HEK293 (cell line): Measurements from ENCODE around the gene NLGN2.
A peak's percentile ranks its signal among the peaks of the same experiment; 100 is the strongest.

Experiments
- CTCF ChIA-PET: fragments of 350-600 bp; formaldehyde crosslinking; extraction: SDS; loops from one replicate; lab custom pipeline; 2021; ENCODE audit warnings: antibody characterized with exemption; lab: Yijun Ruan, JAX
- POLR2A ChIA-PET: fragments of 300-600 bp; formaldehyde crosslinking; extraction: SDS; loops from one replicate; lab custom pipeline; 2020; ENCODE audit warnings: antibody characterized with exemption, inconsistent platforms; lab: Yijun Ruan, JAX
- H3K27ac ChIP-seq: fragments of 200-500 bp; sonication (Bioruptor generic); 2 replicates; pipeline ENCODE4 v1.5.1; 2014; ENCODE audit warnings: low read depth, low read length, control low read depth, inconsistent platforms; ENCODE audit errors: extremely low read depth
- H3K36me3 ChIP-seq, 2 experiments: fragments of 200-500 bp in 1 of 2; sonication (Bioruptor generic) in 1 of 2; 1 replicate in 1 of 2; 2 replicates in 1 of 2; pipeline ENCODE4 v1.5.1; 2014 to 2017; ENCODE audit warnings: inconsistent platforms in 2 of 2, low read length in 2 of 2; ENCODE audit not compliant: control insufficient read depth in 2 of 2, insufficient read depth in 1 of 2
- H3K4me1 ChIP-seq: fragments of 200-500 bp; sonication (Bioruptor generic); 2 replicates; pipeline ENCODE4 v1.5.1; 2014; ENCODE audit warnings: mild to moderate bottlenecking, low read length, inconsistent platforms; ENCODE audit not compliant: control insufficient read depth, insufficient read depth
- H3K4me3 ChIP-seq: 2 replicates; pipeline ENCODE4 v1.5.1; 2011; ENCODE audit warnings: low read depth, mild to moderate bottlenecking, control low read depth, low read length, moderate library complexity
- H3K9me3 ChIP-seq: fragments of 200-500 bp; sonication (Bioruptor generic); 2 replicates; pipeline ENCODE4 v1.5.1; 2014; ENCODE audit warnings: low read depth, low read length, inconsistent platforms; ENCODE audit not compliant: control insufficient read depth, insufficient read depth
- ATF2 ChIP-seq: fragments of 450-650 bp; formaldehyde crosslinking; IDR thresholded peaks from 2 replicates; pipeline ENCODE4 v1.5.1; 2016; ENCODE audit warnings: missing biosample characterization, missing genetic modification characterization, low read depth
- GFI1B ChIP-seq: fragments of 450-650 bp; formaldehyde crosslinking; IDR thresholded peaks from 2 replicates; pipeline ENCODE4 v1.5.1; 2016; ENCODE audit warnings: missing biosample characterization, missing genetic modification characterization
- GLIS1 ChIP-seq: fragments of 450-650 bp; formaldehyde crosslinking; IDR thresholded peaks from 2 replicates; pipeline ENCODE4 v1.5.1; 2016; ENCODE audit warnings: missing biosample characterization, missing genetic modification characterization
- HOXA7 ChIP-seq: sonication (generic); formaldehyde crosslinking; IDR thresholded peaks from 2 replicates; pipeline ENCODE4 v1.8.1; 2022; ENCODE audit warnings: missing genetic modification reagents, borderline replicate concordance
- KLF8 ChIP-seq: fragments of 450-650 bp; formaldehyde crosslinking; IDR thresholded peaks from 2 replicates; pipeline ENCODE4 v1.5.1; 2016; ENCODE audit warnings: missing biosample characterization, missing genetic modification characterization
- KLF9 ChIP-seq: fragments of 450-650 bp; formaldehyde crosslinking; IDR thresholded peaks from 2 replicates; pipeline ENCODE4 v1.5.1; 2016; ENCODE audit warnings: missing biosample characterization, missing genetic modification characterization, low read depth
- MEIS1 ChIP-seq: sonication (generic); formaldehyde crosslinking; IDR thresholded peaks from 2 replicates; pipeline ENCODE4 v1.8.1; 2022; ENCODE audit warnings: missing genetic modification reagents, mild to moderate bottlenecking, borderline replicate concordance
- OSR2 ChIP-seq: fragments of 450-650 bp; formaldehyde crosslinking; IDR thresholded peaks from 2 replicates; pipeline ENCODE4 v1.5.1; 2016; ENCODE audit warnings: missing biosample characterization, missing genetic modification characterization
- PRDM1 ChIP-seq: fragments of 450-650 bp; formaldehyde crosslinking; IDR thresholded peaks from 2 replicates; pipeline ENCODE4; 2016; ENCODE audit warnings: missing biosample characterization, missing genetic modification characterization
- PRDM2 ChIP-seq: fragments of 450-650 bp; formaldehyde crosslinking; IDR thresholded peaks from 2 replicates; pipeline ENCODE4 v1.5.1; 2016; ENCODE audit warnings: missing biosample characterization, missing genetic modification characterization, borderline replicate concordance
- SP3 ChIP-seq: fragments of 450-650 bp; formaldehyde crosslinking; IDR thresholded peaks from 2 replicates; pipeline ENCODE4 v1.5.1; 2016; ENCODE audit warnings: missing biosample characterization, missing genetic modification characterization
- ZBTB17 ChIP-seq: fragments of 450-650 bp; formaldehyde crosslinking; IDR thresholded peaks from 2 replicates; pipeline ENCODE4 v1.5.1; 2016; ENCODE audit warnings: missing biosample characterization, missing genetic modification characterization
- ZBTB20 ChIP-seq: fragments of 450-650 bp; formaldehyde crosslinking; IDR thresholded peaks from 2 replicates; pipeline ENCODE4 v1.5.1; 2016; ENCODE audit warnings: missing biosample characterization, missing genetic modification characterization
- ZBTB26 ChIP-seq: fragments of 450-650 bp; formaldehyde crosslinking; optimal IDR thresholded peaks from 2 replicates; pipeline ENCODE3; 2016; ENCODE audit warnings: missing biosample characterization, mild to moderate bottlenecking, missing genetic modification characterization
- ZBTB48 ChIP-seq: fragments of 450-650 bp; formaldehyde crosslinking; IDR thresholded peaks from 2 replicates; pipeline ENCODE4 v1.5.1; 2016; ENCODE audit warnings: missing biosample characterization, missing genetic modification characterization
- ZEB2 ChIP-seq: fragments of 450-650 bp; formaldehyde crosslinking; IDR thresholded peaks from 2 replicates; pipeline ENCODE4 v1.5.1; 2016; ENCODE audit warnings: missing biosample characterization, missing genetic modification characterization
- ZIC2 ChIP-seq: fragments of 450-650 bp; formaldehyde crosslinking; IDR thresholded peaks from 2 replicates; pipeline ENCODE4 v1.5.1; 2016; ENCODE audit warnings: missing biosample characterization, missing genetic modification characterization
- ZNF2 ChIP-seq: fragments of 450-650 bp; formaldehyde crosslinking; IDR thresholded peaks from 2 replicates; pipeline ENCODE4 v1.5.1; 2016; ENCODE audit warnings: missing biosample characterization, missing genetic modification characterization
- ZNF335 ChIP-seq: fragments of 450-650 bp; formaldehyde crosslinking; conservative IDR thresholded peaks from 2 replicates; pipeline ENCODE4 v1.5.1; 2016; ENCODE audit warnings: missing biosample characterization, missing genetic modification characterization
- ZNF433 ChIP-seq: fragments of 450-650 bp; formaldehyde crosslinking; IDR thresholded peaks from 2 replicates; pipeline ENCODE4 v1.5.1; 2016; ENCODE audit warnings: missing biosample characterization, missing genetic modification characterization, low read depth
- ZNF558 ChIP-seq: fragments of 450-650 bp; formaldehyde crosslinking; IDR thresholded peaks from 2 replicates; pipeline ENCODE4 v1.5.1; 2016; ENCODE audit warnings: missing biosample characterization, missing genetic modification characterization
- ZNF561 ChIP-seq: fragments of 450-650 bp; IDR thresholded peaks from 2 replicates; pipeline ENCODE4 v1.5.1; 2018; ENCODE audit warnings: missing biosample characterization, missing genetic modification characterization, borderline replicate concordance
- ZNF600 ChIP-seq: fragments of 450-650 bp; formaldehyde crosslinking; IDR thresholded peaks from 2 replicates; pipeline ENCODE4 v1.5.1; 2016; ENCODE audit warnings: missing biosample characterization, missing genetic modification characterization
- ZNF654 ChIP-seq: fragments of 450-650 bp; formaldehyde crosslinking; IDR thresholded peaks from 2 replicates; pipeline ENCODE4 v1.5.1; 2016; ENCODE audit warnings: low read depth, missing biosample characterization, missing genetic modification characterization
- ZNF660 ChIP-seq: fragments of 450-650 bp; IDR thresholded peaks from 2 replicates; pipeline ENCODE4 v1.5.1; 2018; ENCODE audit warnings: missing biosample characterization, mild to moderate bottlenecking, missing genetic modification characterization
- ZNF692 ChIP-seq: fragments of 450-650 bp; formaldehyde crosslinking; IDR thresholded peaks from 2 replicates; pipeline ENCODE4 v1.5.1; 2016; ENCODE audit warnings: missing biosample characterization, missing genetic modification characterization
- ZNF785 ChIP-seq: fragments of 450-650 bp; formaldehyde crosslinking; IDR thresholded peaks from 2 replicates; pipeline ENCODE4 v1.5.1; 2016; ENCODE audit warnings: missing biosample characterization, missing genetic modification characterization
- ZSCAN30 ChIP-seq: fragments of 450-650 bp; IDR thresholded peaks from 2 replicates; pipeline ENCODE4 v1.5.1; 2018; ENCODE audit warnings: missing biosample characterization, mild to moderate bottlenecking, missing genetic modification characterization, moderate library complexity

The NLGN2 gene

GRCh38 chr17:7394452-7395191 lies 13.0 kb upstream of the NLGN2 start, which contains the start of gene PLSCR3:
TSS of gene PLSCR3 (minus strand) at chr17:7394525. CDS start at chr17:7394110, 415 bp downstream.
- Histone ChIP-seq H3K36me3 (peaks cover 0 to 26% of the 10 kb centered on the region in 2 experiments; a peak in 1 of 3 replicates), H3K4me1 (peaks cover 3% of the 10 kb centered on the region), H3K27ac (peak within 1 kb of the TSS; percentile 89), H3K9me3 (no peaks in the 10 kb centered on the region), H3K4me3 (peak within 1 kb of the TSS; percentile 69)
- POLR2A ChIA-PET: interaction anchor here (0.6 to 3.4 kb wide), 15 partner anchors 9 to 257 kb away, joined by 3 to 67 read pairs (median 4); partner anchors contain the start of genes NEURL4, TMEM102, TMEM256 and TMEM95
- CTCF ChIA-PET: interaction anchor here (0.6 to 2.0 kb wide), 3 partner anchors 9 to 166 kb away, joined by 3 to 4 read pairs (median 3); partner anchors contain the start of gene TMEM256
- TF ChIP-seq MEIS1 (CRISPR knock-in tag): no peak
- no peak for TF ChIP-seq HOXA7 (CRISPR knock-in tag)
- 0 out of 2 replicates have a peak, but pooled peaks have one; percentile 4 for TF ChIP-seq KLF8 (tag by site-specific recombination)
- TF ChIP-seq PRDM2 (tag by site-specific recombination): no peak
- peak; percentile 41; the same call in 1 of the 2 replicates for TF ChIP-seq SP3 (tag by site-specific recombination)
- no peak for TF ChIP-seq OSR2 (tag by site-specific recombination)
- no peak for TF ChIP-seq ATF2 (tag by site-specific recombination)
- TF ChIP-seq ZNF692: 0 out of 2 replicates have a peak, but pooled peaks have one; percentile 34
- no peak for TF ChIP-seq ZNF785 (tag by site-specific recombination)
- TF ChIP-seq ZNF433 (tag by site-specific recombination): no peak
- peak; percentile 83 for TF ChIP-seq GLIS1 (tag by site-specific recombination)
- TF ChIP-seq ZNF335 (tag by site-specific recombination): peak; percentile 81
- peak; percentile 12; the same call in 1 of the 2 replicates for TF ChIP-seq ZEB2 (tag by site-specific recombination)
- no peak for TF ChIP-seq ZNF654 (tag by site-specific recombination)
- 0 out of 2 replicates have a peak, but pooled peaks have one; percentile 23 for TF ChIP-seq ZSCAN30 (tag by site-specific recombination)
- TF ChIP-seq ZNF600 (tag by site-specific recombination): 0 out of 2 replicates have a peak, but pooled peaks have one; percentile 15
- TF ChIP-seq PRDM1 (tag by site-specific recombination): no peak
- TF ChIP-seq ZNF660: peak; percentile 57; the same call in 1 of the 2 replicates
- peak; percentile 74 for TF ChIP-seq ZBTB26 (tag by site-specific recombination)
- TF ChIP-seq ZBTB17: peak; percentile 32; the same call in 1 of the 2 replicates
- no peak for TF ChIP-seq GFI1B (tag by site-specific recombination)
- TF ChIP-seq ZBTB20 (tag by site-specific recombination): peak; percentile 38; the same call in 1 of the 2 replicates
- peak; percentile 75 for TF ChIP-seq ZNF561
- TF ChIP-seq ZBTB48 (tag by site-specific recombination): 0 out of 2 replicates have a peak, but pooled peaks have one; percentile 17
- TF ChIP-seq ZNF558 (tag by site-specific recombination): no peak
- TF ChIP-seq KLF9: peak; percentile 66
- TF ChIP-seq ZIC2 (tag by site-specific recombination): peak; percentile 86
- TF ChIP-seq ZNF2 (tag by site-specific recombination): peak; percentile 41; the same call in 1 of the 2 replicates
